ENCODE data around the gene CLPSL1. TPM values are rescaled to one million over a fixed set of nuclear protein-coding genes. Genes with fewer than 3 reads are reported as not detected.

The CLPSL1 gene
- total and polyA plus RNA-seq, 2 of the 13 experiments (the other 11 are each of a cell fraction or from before 2014, with no cell fraction given) = not detected

- TF ChIP-seq ZBTB25 (CRISPR knock-in tag; IDR thresholded peaks at IDR 0.05) = no peak
- no peak for TF ChIP-seq LBX2 (CRISPR knock-in tag; IDR thresholded peaks at IDR 0.05; ENCODE audit: borderline replicate concordance)
- no peak for TF ChIP-seq PHF5A (CRISPR knock-in tag; IDR thresholded peaks at IDR 0.05; ENCODE audit: low read depth, unreplicated experiment)
- TF ChIP-seq HMG20A (CRISPR knock-in tag; IDR thresholded peaks at IDR 0.05; ENCODE audit: borderline replicate concordance) = no peak
- TF ChIP-seq RXRB (CRISPR knock-in tag; IDR thresholded peaks at IDR 0.05; ENCODE audit: borderline replicate concordance) = no peak
- TF ChIP-seq BATF2 (CRISPR knock-in tag; IDR thresholded peaks at IDR 0.05) = no peak
- no peak for TF ChIP-seq ZNF784 (CRISPR knock-in tag; IDR thresholded peaks at IDR 0.05; ENCODE audit: borderline replicate concordance)
- TF ChIP-seq ZNF660 (CRISPR knock-in tag; IDR thresholded peaks at IDR 0.05; ENCODE audit: borderline replicate concordance, low read depth) = no peak
- TF ChIP-seq NCOA2 (CRISPR knock-in tag; IDR thresholded peaks at IDR 0.05) = no peak
- no peak for TF ChIP-seq TCF7L2 (IDR thresholded peaks at IDR 0.05; ENCODE audit: low read depth, low read length)
- 0 out of 2 replicates have a peak, but pooled peaks have one; percentile 59 for TF ChIP-seq BCL3 (CRISPR knock-in tag; IDR thresholded peaks at IDR 0.05)
- no peak for TF ChIP-seq GPBP1L1 (CRISPR knock-in tag; IDR thresholded peaks at IDR 0.05)
- TF ChIP-seq ZNF605 (CRISPR knock-in tag; IDR thresholded peaks at IDR 0.05) = no peak
- no peak for TF ChIP-seq ZFYVE20 (CRISPR knock-in tag; IDR thresholded peaks at IDR 0.05; ENCODE audit: borderline replicate concordance, low read depth)
- no peak for TF ChIP-seq ARNT (IDR thresholded peaks at IDR 0.05)
- peak; percentile 48 for TF ChIP-seq SRSF1 (optimal IDR thresholded peaks at IDR 0.05; ENCODE audit: low read depth, low read length)
- TF ChIP-seq TCF7 (IDR thresholded peaks at IDR 0.05; ENCODE audit: low read depth) = no peak
- no peak for TF ChIP-seq TAF15 (IDR thresholded peaks at IDR 0.05; ENCODE audit: low read depth, low read length, poor library complexity, severe bottlenecking)
- TF ChIP-seq ZNF460 (CRISPR knock-in tag; IDR thresholded peaks at IDR 0.05; ENCODE audit: borderline replicate concordance) = no peak
- TF ChIP-seq TP53 (CRISPR knock-in tag; conservative IDR thresholded peaks at IDR 0.05) = no peak
- TF ChIP-seq MIER2 (CRISPR knock-in tag; IDR thresholded peaks at IDR 0.05) = no peak
- TF ChIP-seq ZBTB33 (CRISPR knock-in tag; IDR thresholded peaks at IDR 0.05) = no peak
- TF ChIP-seq ZNF83 (CRISPR knock-in tag; IDR thresholded peaks at IDR 0.05; ENCODE audit: borderline replicate concordance) = no peak
These were observed 38.0 kb upstream of the CLPSL1 start (continued) for GRCh38 chr6:35742842-35743241.
